Measurements from ENCODE around the gene NAP1L4. TPM values are rescaled to one million over a fixed set of nuclear protein-coding genes. Genes with fewer than 3 reads are reported as not detected.

The NAP1L4 gene
- total RNA-seq, 6 experiments from 2014 or later, result 37.6 to 76.0 (median 56.9) TPM

DNA sequence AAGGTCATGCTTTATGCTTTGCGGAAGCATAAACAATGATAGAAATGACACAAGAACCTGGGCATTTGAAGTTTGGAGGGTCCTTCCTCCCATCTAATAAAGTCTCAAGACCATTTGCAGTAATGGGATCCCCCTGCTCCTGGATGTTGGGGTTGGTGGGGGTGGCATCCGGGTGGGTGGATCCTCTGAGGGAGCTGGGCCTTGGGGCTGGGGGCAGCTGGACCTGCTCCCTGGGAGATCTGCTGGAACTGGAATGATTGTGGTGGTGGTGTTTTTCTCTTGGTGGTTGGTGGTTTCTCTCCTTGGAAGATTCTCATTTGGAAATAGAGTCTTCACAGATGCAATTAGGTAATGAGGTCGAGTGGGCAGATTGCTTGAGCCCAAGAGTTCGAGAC, 2.2 kb upstream of the NAP1L4 start:
- TF ChIP-seq POLR2A (IDR thresholded peaks at IDR 0.05) (no peak), CTCF (IDR thresholded peaks at IDR 0.05) (no peak)
- intact Hi-C loops (cut with DNase I), result no loop called here
- H3K4me1 ChIP-seq, result peaks cover 0 to 19% (median 8%) of the 10 kb centered on the region in 4 donors
- 88% methylated on average over 4 of the region's 4 CpGs for WGBS (ENCODE audit: insufficient coverage, low coverage, low lambda C conversion rate, missing lambda C conversion rate)
- no peaks in the 10 kb centered on the region for H3K36me3 ChIP-seq
- no peaks in the 10 kb centered on the region for H3K9me3 ChIP-seq
- no peak overlapping the region for H3K4me3 ChIP-seq
- no peaks in the 10 kb centered on the region for H3K27me3 ChIP-seq
- H3K27ac ChIP-seq, result no peak overlapping the region
- DNase-seq (no peak), ATAC-seq (no peak)

DNA sequence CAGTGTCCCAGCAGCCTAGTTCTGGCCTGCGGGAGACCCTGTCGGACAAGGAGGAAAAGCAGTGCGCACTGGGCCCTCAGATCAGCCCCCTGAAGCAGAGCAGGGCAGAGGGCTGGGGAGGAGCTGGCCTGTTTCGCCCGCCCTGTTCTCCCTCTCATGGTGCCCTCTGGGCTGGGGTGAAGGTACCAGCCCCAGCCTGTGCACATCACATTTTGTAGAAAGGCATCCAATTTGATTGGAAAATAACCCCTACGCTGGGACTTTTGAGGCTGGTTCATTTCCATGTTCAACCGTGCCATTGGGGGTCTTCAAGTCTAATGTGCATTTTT, 832 bp upstream of the NAP1L4 start:
- Histone ChIP-seq H3K27me3 (no peaks in the 10 kb centered on the region), H3K27ac (no peak overlapping the region), H3K9me3 (no peaks in the 10 kb centered on the region), H3K4me1 (peaks cover 0 to 33% (median 16%) of the 10 kb centered on the region in 4 donors), H3K4me3 (peak overlapping the region; percentile 66 to 93 (median 91)), H3K36me3 (no peaks in the 10 kb centered on the region)
- DNase-seq (no peak), ATAC-seq (no peak)
- no peak for TF ChIP-seq POLR2A (IDR thresholded peaks at IDR 0.05)
- no peak for TF ChIP-seq CTCF (IDR thresholded peaks at IDR 0.05)
- intact Hi-C loops (cut with DNase I), result no loop called here
- 45% methylated on average over 6 of the region's 7 CpGs for WGBS (ENCODE audit: insufficient coverage, low coverage, low lambda C conversion rate, missing lambda C conversion rate)

DNA sequence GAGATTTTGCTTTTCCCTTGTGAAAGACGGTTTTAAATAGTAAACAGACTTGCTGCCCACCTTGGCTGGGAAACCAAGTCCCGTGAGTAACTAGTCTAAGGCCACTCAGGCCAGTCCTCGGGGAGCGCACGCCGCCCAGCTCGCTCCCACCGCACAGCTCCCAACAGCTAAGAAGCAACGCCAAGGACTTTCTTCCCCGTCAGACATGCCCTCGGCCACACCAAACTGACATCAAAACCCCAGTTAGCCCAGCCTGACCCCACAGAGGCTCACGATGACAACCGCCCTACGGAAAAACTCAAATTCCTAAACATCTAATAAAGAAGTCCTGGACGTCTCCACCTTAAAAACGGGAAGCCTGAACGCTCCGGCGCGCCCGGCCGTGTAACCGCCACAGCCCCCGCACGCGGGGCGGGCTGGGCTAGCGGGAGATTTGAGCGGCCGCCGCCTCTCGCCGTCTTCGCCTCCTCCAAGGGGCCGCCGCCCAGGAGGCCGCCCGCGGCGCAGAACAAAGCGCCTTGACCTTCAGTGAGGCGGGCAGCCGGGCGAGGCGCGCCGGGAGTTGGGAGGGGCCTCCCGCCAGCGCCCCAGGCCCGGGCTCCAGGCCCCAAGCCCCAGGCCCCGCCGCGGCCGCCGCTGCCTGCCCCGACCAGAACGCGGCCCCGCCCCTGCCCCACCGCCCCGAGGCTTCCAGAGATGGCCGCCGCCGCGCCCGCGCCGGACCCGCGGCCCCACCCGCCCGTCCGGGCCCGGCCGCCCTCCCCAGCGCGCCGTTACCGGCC, 486 bp downstream of the NAP1L4 start:
- no peak for TF ChIP-seq POLR2A (IDR thresholded peaks at IDR 0.05)
- TF ChIP-seq CTCF (IDR thresholded peaks at IDR 0.05), result no peak
- DNase-seq (no peak), ATAC-seq (peak; percentile 37 to 70 (median 54))
- intact Hi-C loops (cut with DNase I), result no loop called here
- H3K36me3 ChIP-seq, result no peaks in the 10 kb centered on the region
- peak overlapping the region; percentile 82 to 93 (median 82) for H3K27ac ChIP-seq
- no peaks in the 10 kb centered on the region for H3K9me3 ChIP-seq
- WGBS (ENCODE audit: insufficient coverage, low coverage, low lambda C conversion rate, missing lambda C conversion rate), result 0% methylated on average over 17 of the region's 79 CpGs
- peak overlapping the region; percentile 66 to 93 (median 91) for H3K4me3 ChIP-seq
- H3K4me1 ChIP-seq, result peaks cover 0 to 37% (median 17%) of the 10 kb centered on the region in 4 donors
- no peaks in the 10 kb centered on the region for H3K27me3 ChIP-seq

DNA sequence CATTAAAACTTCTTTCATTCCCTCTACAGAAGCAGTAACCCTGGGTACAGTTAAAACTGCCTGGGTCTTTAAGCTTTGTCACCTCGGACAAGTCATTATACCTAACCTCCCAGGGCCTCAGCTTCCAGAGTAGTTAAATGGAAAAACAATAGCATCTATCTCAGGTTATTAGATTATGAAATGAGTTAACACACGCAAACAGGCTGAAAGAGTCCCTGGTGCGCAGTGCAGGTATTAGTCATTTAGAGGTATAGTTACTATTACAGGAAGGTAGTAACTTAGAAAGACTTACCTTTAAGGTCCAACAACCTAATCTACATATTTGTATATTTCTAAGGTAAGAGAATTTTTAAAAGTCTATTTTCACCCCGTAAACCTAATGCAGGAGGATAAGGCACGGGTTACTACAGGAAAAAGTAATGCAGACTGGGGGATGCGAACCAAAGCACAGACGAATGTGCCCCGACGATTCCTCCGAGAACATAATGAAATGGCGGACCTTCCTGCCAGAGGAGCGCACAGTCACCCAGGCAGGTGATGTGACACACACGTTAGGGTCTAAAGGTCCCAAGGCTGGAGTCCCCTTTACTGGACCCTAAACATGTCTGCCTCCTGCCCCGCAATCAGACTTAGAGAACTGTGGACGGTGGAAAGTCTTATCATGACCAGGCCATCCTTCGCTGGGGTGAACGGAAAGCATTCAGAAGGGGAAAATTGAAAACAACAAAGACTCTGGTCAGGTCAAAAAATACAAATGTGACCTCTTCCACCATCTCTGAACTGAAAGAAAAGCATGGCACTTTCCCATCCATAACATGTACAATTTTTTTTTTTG, 1.3 kb downstream of the NAP1L4 start:
- ATAC-seq, result peak; percentile 21 to 45 (median 26)
- peak overlapping the region; percentile 82 to 93 (median 82) for H3K27ac ChIP-seq
- no peak for TF ChIP-seq CTCF (IDR thresholded peaks at IDR 0.05)
- TF ChIP-seq POLR2A (IDR thresholded peaks at IDR 0.05), result no peak
- no peaks in the 10 kb centered on the region for H3K9me3 ChIP-seq
- intact Hi-C loops (cut with DNase I), result no loop called here
- no peaks in the 10 kb centered on the region for H3K36me3 ChIP-seq
- no peak for DNase-seq
- H3K4me1 ChIP-seq, result peaks cover 0 to 43% (median 20%) of the 10 kb centered on the region in 4 donors
- peak overlapping the region; percentile 66 to 93 (median 91) for H3K4me3 ChIP-seq
- H3K27me3 ChIP-seq, result no peaks in the 10 kb centered on the region
- under 1% methylated on average over 17 of the region's 17 CpGs for WGBS (ENCODE audit: insufficient coverage, low coverage, low lambda C conversion rate, missing lambda C conversion rate)

Measured in right lobe of liver (tissue), 6 donors.